DND-41 (cell line): ENCODE measurements around the gene TDRD9.

Experiments
- EZH2 ChIP-seq: IDR thresholded peaks from 3 replicates; pipeline ENCODE4 v1.6.1; 2012; ENCODE audit warnings: borderline replicate concordance, low read depth, mild to moderate bottlenecking, moderate library complexity, low read length, inconsistent platforms; ENCODE audit not compliant: severe bottlenecking
- TF ChIP-seq, protein P1 (sequence below): IDR thresholded peaks from 2 replicates; pipeline ENCODE4 v1.5.1; 2012; ENCODE audit warnings: borderline replicate concordance, low read length, moderate library complexity, mild to moderate bottlenecking; ENCODE audit not compliant: poor library complexity, severe bottlenecking; ENCODE audit errors: extremely low read depth

DNA sequence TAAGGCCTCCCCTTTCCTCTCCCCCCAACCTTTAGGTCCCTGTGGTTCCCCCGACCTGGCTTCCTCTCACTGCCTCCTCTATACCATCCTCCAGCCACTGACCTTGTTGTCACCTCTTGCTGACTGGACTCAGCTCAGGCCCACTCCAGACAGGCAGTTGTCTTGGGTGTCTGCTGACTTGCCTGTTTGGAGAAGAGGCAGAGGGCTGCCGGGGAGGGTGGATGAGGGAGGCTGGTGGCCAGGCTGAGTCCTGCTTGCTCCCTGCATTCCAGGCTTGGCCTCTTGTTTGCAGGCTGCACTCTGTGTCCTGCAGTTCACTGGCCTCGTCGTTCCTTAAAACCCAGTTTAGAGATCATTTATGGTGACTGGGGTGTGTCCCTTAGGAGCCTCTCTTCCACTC is 45.1 kb downstream of the TDRD9 start:
- TF ChIP-seq, protein P1, sequence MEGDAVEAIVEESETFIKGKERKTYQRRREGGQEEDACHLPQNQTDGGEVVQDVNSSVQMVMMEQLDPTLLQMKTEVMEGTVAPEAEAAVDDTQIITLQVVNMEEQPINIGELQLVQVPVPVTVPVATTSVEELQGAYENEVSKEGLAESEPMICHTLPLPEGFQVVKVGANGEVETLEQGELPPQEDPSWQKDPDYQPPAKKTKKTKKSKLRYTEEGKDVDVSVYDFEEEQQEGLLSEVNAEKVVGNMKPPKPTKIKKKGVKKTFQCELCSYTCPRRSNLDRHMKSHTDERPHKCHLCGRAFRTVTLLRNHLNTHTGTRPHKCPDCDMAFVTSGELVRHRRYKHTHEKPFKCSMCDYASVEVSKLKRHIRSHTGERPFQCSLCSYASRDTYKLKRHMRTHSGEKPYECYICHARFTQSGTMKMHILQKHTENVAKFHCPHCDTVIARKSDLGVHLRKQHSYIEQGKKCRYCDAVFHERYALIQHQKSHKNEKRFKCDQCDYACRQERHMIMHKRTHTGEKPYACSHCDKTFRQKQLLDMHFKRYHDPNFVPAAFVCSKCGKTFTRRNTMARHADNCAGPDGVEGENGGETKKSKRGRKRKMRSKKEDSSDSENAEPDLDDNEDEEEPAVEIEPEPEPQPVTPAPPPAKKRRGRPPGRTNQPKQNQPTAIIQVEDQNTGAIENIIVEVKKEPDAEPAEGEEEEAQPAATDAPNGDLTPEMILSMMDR: no peak
- no peak for TF ChIP-seq EZH2
